NB4 (cell line): ENCODE data around the gene SF3A1.

ENCODE experiments used
- CTCF ChIP-seq: IDR thresholded peaks from one replicate; pipeline ENCODE4 v1.5.1; 2012; ENCODE audit warnings: low read depth, low read length
- POLR2A ChIP-seq: IDR thresholded peaks from 2 replicates; pipeline ENCODE4 v1.6.1; 2011; ENCODE audit warnings: mild to moderate bottlenecking; ENCODE audit not compliant: insufficient read length; ENCODE audit errors: extremely low read depth
- TF ChIP-seq, protein P1 (sequence below): IDR thresholded peaks from 2 replicates; pipeline ENCODE4 v1.6.1; 2011; ENCODE audit warnings: low read depth, low read length

DNA sequence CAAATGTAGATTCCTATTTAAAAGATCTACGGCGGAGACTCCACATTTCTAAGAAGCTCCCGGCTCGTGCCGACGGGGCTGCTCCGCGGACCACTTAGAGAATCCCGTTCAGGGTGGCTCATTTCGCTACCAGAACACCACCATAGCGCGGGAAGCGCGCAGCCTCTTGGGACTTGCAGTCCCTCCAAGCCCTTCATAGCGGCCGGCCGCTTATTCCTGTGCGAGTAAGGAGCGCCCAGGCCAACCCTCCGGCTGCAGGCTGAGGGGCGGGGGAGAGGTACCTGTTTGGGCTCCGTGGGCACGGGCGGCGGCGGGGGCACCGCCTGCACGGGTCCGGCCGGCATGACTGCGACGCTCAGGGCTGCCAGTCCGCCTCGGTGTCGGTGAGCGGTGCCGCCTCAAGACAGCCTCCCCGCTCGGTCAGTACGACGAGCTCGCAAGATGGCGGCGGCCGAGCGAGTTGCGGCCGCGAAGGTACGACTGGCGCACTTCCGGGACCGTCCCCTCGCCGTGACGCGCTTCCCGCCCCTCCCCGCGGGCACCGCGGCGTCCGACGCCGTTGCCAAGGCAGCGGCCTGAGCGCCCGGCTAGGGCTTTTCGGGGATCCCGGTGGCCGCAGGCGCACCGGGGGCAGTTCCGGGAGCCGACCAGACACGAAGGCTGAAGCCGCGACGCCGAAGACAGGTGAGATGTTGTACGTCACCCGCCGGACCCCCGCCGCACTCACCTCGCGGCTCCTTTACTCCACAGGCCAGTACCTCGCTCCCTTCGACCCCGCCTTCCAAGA lies at the start of gene SF3A1, which contains the start of gene CCDC157:
- TF ChIP-seq CTCF (no peak), POLR2A (peak; percentile 59)
- TF ChIP-seq, protein P1, sequence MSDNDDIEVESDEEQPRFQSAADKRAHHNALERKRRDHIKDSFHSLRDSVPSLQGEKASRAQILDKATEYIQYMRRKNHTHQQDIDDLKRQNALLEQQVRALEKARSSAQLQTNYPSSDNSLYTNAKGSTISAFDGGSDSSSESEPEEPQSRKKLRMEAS = peak; percentile 19
